GM20431 (cell line): ENCODE measurements around the gene CD37.

Experiments
- in situ Hi-C: fragments of 300-500 bp; cut with MseI, MboI; formaldehyde crosslinking; loops from one replicate; pipeline ENCODE4 v1.15.0; 2020; ENCODE audit warnings: low sequenced_read_pairs; ENCODE audit not compliant: unreplicated experiment

The CD37 gene

GRCh38 chr19:49343123-49343522 is 7.9 kb downstream of the CD37 start:
- in situ Hi-C loops = no loop called here

- in situ Hi-C loops = no loop called here
Measured at GRCh38 chr19:49344505-49345423, 9.6 kb downstream of the CD37 start.

DNA sequence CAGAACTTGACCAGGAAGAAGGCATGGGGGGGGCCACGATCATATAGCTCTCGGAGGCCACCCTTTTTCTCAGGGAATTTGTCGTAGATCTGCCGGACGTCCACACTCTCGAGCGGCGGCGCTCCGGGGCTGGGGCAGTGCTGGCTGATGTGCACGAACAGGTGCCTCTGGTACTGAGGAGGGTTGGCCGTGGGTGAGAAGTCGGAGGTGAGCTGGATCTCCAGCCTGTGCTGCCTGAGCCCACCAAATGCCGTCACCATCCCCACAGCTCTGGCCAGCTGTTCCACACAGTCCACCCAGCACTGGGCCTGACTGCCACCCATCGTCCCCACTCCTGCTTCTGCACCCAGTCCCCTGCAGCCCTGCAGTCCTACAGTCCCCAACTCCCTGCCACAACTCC is 12.0 kb downstream of the CD37 start:
- in situ Hi-C loops = no loop called here

DNA sequence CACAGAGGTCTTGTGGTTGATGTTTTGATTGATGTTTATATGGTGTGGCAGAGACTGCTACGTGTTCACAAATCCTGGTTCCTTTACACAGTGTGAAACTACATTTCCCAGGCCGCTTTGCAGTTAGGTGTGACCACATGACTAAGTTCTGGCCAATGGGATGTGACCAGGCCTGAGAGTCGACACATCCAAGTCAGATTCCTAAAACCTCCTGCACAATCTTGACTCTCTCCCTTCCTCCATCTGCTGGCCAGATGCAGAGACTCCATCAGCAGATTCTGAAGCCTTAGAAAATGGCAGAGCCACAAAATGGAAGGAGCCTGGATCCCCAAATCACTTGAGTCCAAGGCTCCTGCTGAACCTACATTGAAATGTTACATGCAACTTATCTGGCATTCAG is 12.6 kb downstream of the CD37 start:
- in situ Hi-C loops = no loop called here

GRCh38 chr19:49348305-49349189 is 13.3 kb downstream of the CD37 start:
- in situ Hi-C loops = no loop called here

DNA sequence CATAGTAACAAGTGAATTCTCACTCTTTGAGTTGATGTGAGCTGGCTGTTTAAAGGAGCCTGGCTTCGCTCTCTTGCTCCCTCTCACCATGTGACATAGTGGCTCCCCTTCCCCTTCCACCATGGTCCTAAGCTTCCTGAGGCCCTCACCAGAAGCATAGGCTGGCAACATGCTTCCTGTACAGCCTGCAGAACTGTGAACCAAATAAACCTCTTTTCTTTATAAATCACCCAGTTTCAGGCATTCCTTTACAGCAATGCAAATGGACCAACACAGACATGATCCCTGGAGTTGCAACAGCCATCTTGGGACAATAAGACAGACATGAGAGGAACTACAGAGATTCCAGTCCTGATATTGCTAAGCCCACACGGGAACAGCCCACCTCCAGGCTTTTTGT is 14.4 kb downstream of the CD37 start:
- in situ Hi-C loops = no loop called here

DNA sequence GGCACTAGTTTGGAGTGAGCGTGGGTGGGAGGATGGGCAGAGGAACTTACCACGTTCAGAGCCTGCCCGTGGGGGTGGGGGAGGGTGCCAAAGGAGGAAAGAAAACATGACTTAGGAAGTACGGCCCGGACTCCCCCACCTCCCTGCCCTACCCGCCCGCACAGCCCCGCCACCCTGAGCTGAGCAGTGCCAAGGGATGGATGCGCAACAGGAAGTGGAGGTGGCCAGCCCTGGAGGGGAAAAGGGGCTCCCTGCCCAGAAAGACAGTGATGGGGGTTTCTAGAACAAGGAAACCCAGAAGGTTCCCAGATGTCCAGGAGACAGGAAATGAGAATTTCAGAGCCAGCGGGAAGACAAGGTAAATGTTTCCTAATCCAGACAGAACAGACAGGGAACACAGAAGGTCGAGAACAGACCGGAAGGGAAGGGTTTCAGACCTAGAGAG is 20.7 kb downstream of the CD37 start:
- in situ Hi-C loops = no loop called here

GRCh38 chr19:49356382-49356781 is 21.2 kb downstream of the CD37 start:
- in situ Hi-C loops = no loop called here

DNA sequence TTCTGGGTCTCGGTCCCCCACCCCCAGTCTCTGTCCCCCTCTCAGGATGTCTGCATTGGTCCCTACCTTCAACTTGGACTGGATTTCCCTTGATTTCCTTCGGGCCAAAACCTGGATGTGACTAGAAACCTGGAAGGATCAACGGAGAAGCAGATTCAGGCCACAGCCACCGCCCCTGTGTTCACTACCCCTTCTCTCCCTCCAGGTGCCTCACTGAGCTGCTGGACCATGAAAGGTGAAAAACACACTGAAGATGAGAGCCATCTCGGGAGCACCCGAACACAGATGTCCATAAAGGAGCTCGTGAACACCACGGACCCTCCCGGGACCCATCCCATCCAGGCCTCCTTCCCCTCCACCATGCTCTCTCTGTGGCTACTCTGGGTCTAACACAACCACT is 22.0 kb downstream of the CD37 start:
- in situ Hi-C loops = no loop called here

DNA sequence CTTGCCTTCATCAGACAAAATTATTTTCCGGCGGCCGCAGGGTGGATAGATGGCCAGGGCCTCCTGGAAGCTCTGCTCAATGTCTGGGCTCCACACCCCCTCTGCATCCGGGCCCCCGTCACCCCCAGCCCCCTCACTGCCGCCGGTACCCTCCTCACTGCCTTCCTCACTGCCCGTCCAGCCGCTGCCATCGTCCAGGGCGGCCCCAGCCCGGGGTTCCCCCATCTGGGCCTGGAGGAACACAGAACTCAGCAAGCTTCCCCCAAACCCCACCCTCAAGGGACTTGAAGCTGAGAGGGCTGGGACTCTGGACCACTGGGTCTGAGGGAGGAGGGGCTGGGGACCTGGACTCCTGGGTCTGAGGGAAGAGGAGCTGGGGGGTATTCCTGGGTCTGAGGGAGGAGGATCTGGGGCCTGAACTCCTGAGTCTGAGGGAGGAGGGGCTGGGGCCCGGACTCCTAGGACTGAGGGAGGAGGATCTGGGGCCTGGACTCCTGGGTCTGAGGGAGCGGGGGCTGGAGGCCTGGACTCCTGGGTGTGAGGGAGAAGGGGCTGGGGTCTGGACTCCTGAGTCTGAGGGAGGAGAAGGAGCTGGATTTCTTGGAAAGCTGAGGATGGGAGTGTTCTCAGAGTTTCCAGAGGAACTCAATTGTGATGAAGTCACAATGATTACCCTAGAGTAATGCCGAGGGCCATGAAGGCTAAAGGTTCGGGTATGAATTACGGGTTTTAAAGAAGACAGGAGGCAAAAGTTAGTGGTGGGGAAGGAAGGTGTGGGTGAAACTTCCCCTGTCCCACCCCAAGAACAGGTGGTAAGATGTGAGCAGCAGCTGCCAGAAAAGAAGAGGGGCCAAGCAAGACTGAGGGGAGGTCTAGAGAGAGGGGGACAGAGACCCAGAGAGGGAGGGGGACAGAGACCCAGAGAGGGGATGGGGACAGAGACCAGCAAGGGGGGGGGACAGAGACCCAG is 24.9 kb downstream of the CD37 start:
- in situ Hi-C loops = no loop called here

- in situ Hi-C loops = no loop called here
Measured at GRCh38 chr19:49361438-49362047, 26.3 kb downstream of the CD37 start.

- in situ Hi-C loops = no loop called here
Measured at GRCh38 chr19:49362048-49362928, 27.1 kb downstream of the CD37 start, which contains the start of gene TEAD2. TEAD2 (minus strand) TSS chr19:49362416; CDS start chr19:49360075, 2,341 bp downstream.

- in situ Hi-C loops = no loop called here
Measured at GRCh38 chr19:49362929-49363267, 27.7 kb downstream of the CD37 start.

GRCh38 chr19:49363268-49364082 is 28.3 kb downstream of the CD37 start, which contains the start of gene DKKL1:
DKKL1 (plus strand) TSS chr19:49363877; CDS start chr19:49363999, 122 bp downstream.
- in situ Hi-C loops = no loop called here

- in situ Hi-C loops = no loop called here
Measured at GRCh38 chr19:49364083-49364737, 29.0 kb downstream of the CD37 start.

DNA sequence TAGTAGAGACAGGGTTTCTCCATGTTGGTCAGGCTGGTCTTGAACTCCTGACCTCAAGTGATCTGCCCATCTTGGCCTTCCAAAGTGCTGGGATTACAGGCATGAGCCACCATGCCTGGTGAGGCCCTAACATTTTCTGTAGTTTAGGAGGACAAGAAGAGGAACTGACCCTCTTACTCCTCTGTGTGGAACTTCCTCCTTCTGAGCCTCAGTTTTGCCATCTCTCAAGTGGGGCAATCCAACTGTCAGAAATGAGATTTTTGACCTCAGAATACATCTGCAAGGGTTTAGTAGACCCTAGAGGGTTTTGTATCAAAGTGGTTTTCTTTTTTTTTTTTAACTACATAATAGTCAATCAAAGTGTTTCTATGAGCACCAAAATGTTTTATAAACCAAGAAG is 30.9 kb downstream of the CD37 start:
- in situ Hi-C loops = no loop called here

- in situ Hi-C loops = no loop called here
Measured at GRCh38 chr19:49368711-49369358, 33.6 kb downstream of the CD37 start.
